GM12878 (cell line): ENCODE results near the gene TRAPPC2B. TPM values are rescaled to one million over a fixed set of nuclear protein-coding genes. Genes with fewer than 3 reads are reported as not detected.

ENCODE experiments used
- BRCA1 ChIP-seq: IDR thresholded peaks from 2 replicates; pipeline ENCODE4 v1.6.1; 2011; ENCODE audit warnings: low read depth, low read length, improper control_type of control experiment
- CBX3 ChIP-seq: fragments of 200-600 bp; sonication (generic); IDR thresholded peaks from 2 replicates; pipeline ENCODE4 v1.6.1; 2016; ENCODE audit warnings: low read depth, borderline replicate concordance
- CREB1 ChIP-seq: IDR thresholded peaks from 2 replicates; pipeline ENCODE4 v1.6.1; 2012; ENCODE audit warnings: low read depth, mild to moderate bottlenecking, inconsistent platforms
- CREM ChIP-seq: IDR thresholded peaks from 2 replicates; pipeline ENCODE4 v1.6.1; 2014; ENCODE audit warnings: antibody characterized with exemption, low read depth
- EGR1 ChIP-seq, 2 experiments: IDR thresholded peaks; 1 replicate in 1 of 2; 2 replicates in 1 of 2; pipeline ENCODE4 v1.6.1; 2011 to 2012; ENCODE audit warnings: low read depth in 2 of 2, low read length in 2 of 2, borderline replicate concordance in 1 of 2, mild to moderate bottlenecking in 1 of 2, moderate library complexity in 1 of 2
- EP300 ChIP-seq, 2 experiments: fragments of 150-350 bp in 1 of 2; IDR thresholded peaks; 2 replicates each; pipeline ENCODE4 v1.6.1; 2011 to 2012; ENCODE audit warnings: low read depth in 2 of 2, low read length in 2 of 2, borderline replicate concordance in 1 of 2, improper control_type of control experiment in 1 of 2, inconsistent platforms in 1 of 2; ENCODE audit not compliant: control insufficient read depth in 1 of 2
- ESRRA ChIP-seq: IDR thresholded peaks from 2 replicates; pipeline ENCODE4 v1.6.1; 2012; ENCODE audit warnings: mild to moderate bottlenecking, low read length, improper control_type of control experiment
- EZH2 ChIP-seq: IDR thresholded peaks from 2 replicates; pipeline ENCODE4 v1.6.1; 2012; ENCODE audit warnings: low read depth, mild to moderate bottlenecking, control low read depth, inconsistent platforms, low read length, borderline replicate concordance; ENCODE audit not compliant: control insufficient read depth
- GATAD2B ChIP-seq: fragments of 450-650 bp; conservative IDR thresholded peaks from 2 replicates; pipeline ENCODE4 v1.6.1; 2017; ENCODE audit warnings: low read depth, mild to moderate bottlenecking, moderate library complexity
- HCFC1 ChIP-seq: fragments of 150-350 bp; IDR thresholded peaks from 2 replicates; pipeline ENCODE4 v1.6.1; 2014; ENCODE audit warnings: low read length
- HDGF ChIP-seq: fragments of 450-650 bp; IDR thresholded peaks from 2 replicates; pipeline ENCODE4 v1.6.1; 2016; ENCODE audit warnings: antibody characterized with exemption
- KAT2A ChIP-seq: conservative IDR thresholded peaks from 2 replicates; pipeline ENCODE4 v1.6.1; 2011; ENCODE audit warnings: low read depth, low read length; ENCODE audit not compliant: control insufficient read depth
- NR2C2 ChIP-seq: IDR thresholded peaks from 2 replicates; pipeline ENCODE4 v1.6.1; 2011; ENCODE audit warnings: borderline replicate concordance, low read depth; ENCODE audit not compliant: control insufficient read depth, insufficient read length
- NRF1 ChIP-seq: conservative IDR thresholded peaks from 2 replicates; pipeline ENCODE4 v1.6.1; 2011; ENCODE audit warnings: mild to moderate bottlenecking, low read depth, low read length, improper control_type of control experiment
- PML ChIP-seq: IDR thresholded peaks from 2 replicates; pipeline ENCODE4 v1.6.1; 2012; ENCODE audit warnings: low read length, inconsistent platforms
- POLR2A ChIP-seq: IDR thresholded peaks from 2 replicates; pipeline ENCODE4 v1.6.1; 2011; ENCODE audit warnings: low read depth, mild to moderate bottlenecking, low read length
- POLR2AphosphoS5 ChIP-seq: IDR thresholded peaks from 2 replicates; pipeline ENCODE4 v1.6.1; 2011; ENCODE audit warnings: mild to moderate bottlenecking, low read length, inconsistent platforms
- RBBP5 ChIP-seq: fragments of 200-600 bp; sonication (generic); conservative IDR thresholded peaks from 2 replicates; pipeline ENCODE4 v1.6.1; 2016
- SIN3A ChIP-seq: IDR thresholded peaks from 2 replicates; pipeline ENCODE4 v1.6.1; 2012; ENCODE audit warnings: low read depth, low read length, improper control_type of control experiment
- SMAD5 ChIP-seq: IDR thresholded peaks from 2 replicates; pipeline ENCODE4 v1.6.1; 2016; ENCODE audit warnings: antibody characterized with exemption, low read depth
- TCF12 ChIP-seq: IDR thresholded peaks from 2 replicates; pipeline ENCODE4 v1.6.1; 2011; ENCODE audit warnings: low read depth, mild to moderate bottlenecking, low read length
- YY1 ChIP-seq: IDR thresholded peaks from 2 replicates; pipeline ENCODE4 v1.6.1; 2011; ENCODE audit warnings: low read depth, mild to moderate bottlenecking, low read length
- ZZZ3 ChIP-seq: IDR thresholded peaks from 2 replicates; pipeline ENCODE4 v1.6.1; 2011; ENCODE audit warnings: low read depth; ENCODE audit not compliant: control insufficient read depth, insufficient read length
- polyA plus RNA-seq, 11 experiments: library from polyadenylated mRNA; depleted of rRNA in 4 of 11; unstranded in 6 of 11; stranded (reverse) in 5 of 11; fragments of >200 nt; fragmentation: Nextera tagmentation in 4 of 11; fragmentation: Illumina TruSeq in 1 of 11; extraction: Ambion mirVana in 4 of 11; extraction: Trizol in 1 of 11; gene quantifications; 1 replicate in 1 of 11; 2 replicates in 10 of 11; pipeline versions ENCODE4 v1.2.1 to v1.2.3, GENCODE V29; 2011 to 2016; ENCODE audit warnings: inconsistent platforms in 2 of 11, missing spikeins in 2 of 11, low read depth in 1 of 11
- total RNA-seq, 4 experiments: library from RNA; depleted of rRNA in 3 of 4; stranded (reverse); fragments of >200 nt in 3 of 4; fragmentation: Illumina TruSeq in 1 of 4; extraction: Trizol in 1 of 4; gene quantifications; 2 replicates each; pipeline versions ENCODE4 v1.2.1 to v1.2.3, GENCODE V29; 2013 to 2021
- TF ChIP-seq, protein P1 (sequence below): IDR thresholded peaks from 2 replicates; pipeline ENCODE4 v1.6.1; 2012; ENCODE audit warnings: low read depth, low read length, improper control_type of control experiment
- TF ChIP-seq, protein P2 (sequence below): IDR thresholded peaks from 2 replicates; pipeline ENCODE4 v1.6.1; 2011; ENCODE audit warnings: low read depth, low read length, improper control_type of control experiment, borderline replicate concordance
- TF ChIP-seq, protein P3 (sequence below): fragments of 450-650 bp; IDR thresholded peaks from 2 replicates; pipeline ENCODE4 v1.6.1; 2014; ENCODE audit warnings: mild to moderate bottlenecking
- TF ChIP-seq, protein P4 (sequence below): fragments of 450-650 bp; conservative IDR thresholded peaks from 2 replicates; pipeline ENCODE4 v1.6.1; 2017; ENCODE audit warnings: mild to moderate bottlenecking, moderate library complexity

The TRAPPC2B gene
- total and polyA plus RNA-seq, 10 of the 15 experiments (the other 5 are each of a cell fraction or from before 2014, with no cell fraction given), result 10.6 to 86.4 (median 25.6) TPM

DNA sequence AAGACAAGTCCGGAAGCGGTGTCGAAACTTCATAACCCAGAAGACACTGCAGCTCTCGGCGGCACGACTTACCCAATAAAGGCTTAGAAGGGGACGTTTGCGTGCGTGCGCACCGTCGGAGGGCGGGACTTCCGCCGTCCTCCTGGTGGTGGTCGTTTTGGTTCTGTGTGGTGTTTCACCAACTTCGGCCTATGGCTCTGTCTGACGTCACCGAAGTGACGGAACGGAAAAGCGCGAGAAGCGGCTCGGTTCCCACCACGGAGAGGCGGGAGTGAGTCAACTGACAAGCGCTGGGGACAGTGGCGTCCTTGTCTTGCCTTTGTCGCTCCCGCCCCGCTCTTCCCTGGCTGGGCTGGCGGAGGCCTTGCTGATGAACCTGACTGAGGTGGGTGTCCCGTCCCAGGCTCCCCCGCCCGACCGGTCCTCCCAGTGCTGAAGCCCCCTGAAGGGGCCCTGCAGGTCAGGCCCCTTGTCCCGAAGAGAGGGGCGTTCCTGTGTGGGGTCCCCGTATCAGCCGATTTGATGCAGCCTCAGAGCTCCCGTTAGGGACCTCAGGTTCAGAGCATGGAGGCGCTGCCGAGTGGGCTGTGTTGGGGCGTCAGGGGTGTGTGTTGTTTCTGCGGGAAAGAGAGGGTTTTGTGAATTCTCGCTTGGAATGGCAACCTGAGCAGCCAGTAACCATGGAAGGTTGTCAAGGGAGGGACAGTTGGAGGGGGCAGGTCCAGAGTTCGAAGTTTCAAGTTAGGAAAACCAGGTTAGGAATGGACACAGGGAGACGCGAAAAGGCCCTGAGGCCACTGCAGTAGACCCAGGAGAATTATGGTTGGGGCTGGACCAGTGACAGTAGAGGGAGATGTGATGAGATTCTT lies 26.6 kb downstream of the TRAPPC2B start, which contains the start of gene ZNF548 (continued):
- no peak for TF ChIP-seq EP300 (IDR thresholded peaks at IDR 0.05; ENCODE audit: borderline replicate concordance in 1 of 2, control insufficient read depth in 1 of 2, low read depth in 2 of 2, low read length in 2 of 2)
- no peak for TF ChIP-seq SMAD5
- TF ChIP-seq NR2C2, result no peak
- TF ChIP-seq, protein P1, sequence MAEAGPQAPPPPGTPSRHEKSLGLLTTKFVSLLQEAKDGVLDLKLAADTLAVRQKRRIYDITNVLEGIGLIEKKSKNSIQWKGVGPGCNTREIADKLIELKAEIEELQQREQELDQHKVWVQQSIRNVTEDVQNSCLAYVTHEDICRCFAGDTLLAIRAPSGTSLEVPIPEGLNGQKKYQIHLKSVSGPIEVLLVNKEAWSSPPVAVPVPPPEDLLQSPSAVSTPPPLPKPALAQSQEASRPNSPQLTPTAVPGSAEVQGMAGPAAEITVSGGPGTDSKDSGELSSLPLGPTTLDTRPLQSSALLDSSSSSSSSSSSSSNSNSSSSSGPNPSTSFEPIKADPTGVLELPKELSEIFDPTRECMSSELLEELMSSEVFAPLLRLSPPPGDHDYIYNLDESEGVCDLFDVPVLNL, result no peak
- 0 out of 2 replicates have a peak, but pooled peaks have one; percentile 12 for TF ChIP-seq TCF12
- TF ChIP-seq POLR2A, result peak; percentile 84
- TF ChIP-seq POLR2AphosphoS5, result peak; percentile 71; the same call in 1 of the 2 replicates
- TF ChIP-seq ESRRA, result peak; percentile 31; the same call in 1 of the 2 replicates
- TF ChIP-seq HCFC1, result peak; percentile 95
- no peak for TF ChIP-seq HDGF
- TF ChIP-seq BRCA1, result peak; percentile 44; the same call in 1 of the 2 replicates
- no peak for TF ChIP-seq RBBP5
- TF ChIP-seq YY1, result peak; percentile 52; the same call in 1 of the 2 replicates
- TF ChIP-seq EGR1 (IDR thresholded peaks at IDR 0.05; ENCODE audit: borderline replicate concordance in 1 of 2, low read depth in 2 of 2, low read length in 2 of 2), result peak in 1 of 2 experiments; percentile 93; a peak in 1 of 3 replicates
- 0 out of 2 replicates have a peak, but pooled peaks have one; percentile 25 for TF ChIP-seq GATAD2B
- TF ChIP-seq CREB1, result peak; percentile 99
- TF ChIP-seq, protein P2, sequence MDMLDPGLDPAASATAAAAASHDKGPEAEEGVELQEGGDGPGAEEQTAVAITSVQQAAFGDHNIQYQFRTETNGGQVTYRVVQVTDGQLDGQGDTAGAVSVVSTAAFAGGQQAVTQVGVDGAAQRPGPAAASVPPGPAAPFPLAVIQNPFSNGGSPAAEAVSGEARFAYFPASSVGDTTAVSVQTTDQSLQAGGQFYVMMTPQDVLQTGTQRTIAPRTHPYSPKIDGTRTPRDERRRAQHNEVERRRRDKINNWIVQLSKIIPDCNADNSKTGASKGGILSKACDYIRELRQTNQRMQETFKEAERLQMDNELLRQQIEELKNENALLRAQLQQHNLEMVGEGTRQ, result no peak
- TF ChIP-seq SIN3A, result peak; percentile 51; the same call in 1 of the 2 replicates
- TF ChIP-seq KAT2A, result no peak
- no peak for TF ChIP-seq ZZZ3
- TF ChIP-seq, protein P3, sequence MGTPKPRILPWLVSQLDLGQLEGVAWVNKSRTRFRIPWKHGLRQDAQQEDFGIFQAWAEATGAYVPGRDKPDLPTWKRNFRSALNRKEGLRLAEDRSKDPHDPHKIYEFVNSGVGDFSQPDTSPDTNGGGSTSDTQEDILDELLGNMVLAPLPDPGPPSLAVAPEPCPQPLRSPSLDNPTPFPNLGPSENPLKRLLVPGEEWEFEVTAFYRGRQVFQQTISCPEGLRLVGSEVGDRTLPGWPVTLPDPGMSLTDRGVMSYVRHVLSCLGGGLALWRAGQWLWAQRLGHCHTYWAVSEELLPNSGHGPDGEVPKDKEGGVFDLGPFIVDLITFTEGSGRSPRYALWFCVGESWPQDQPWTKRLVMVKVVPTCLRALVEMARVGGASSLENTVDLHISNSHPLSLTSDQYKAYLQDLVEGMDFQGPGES, result peak; percentile 10; the same call in 1 of the 2 replicates
- TF ChIP-seq PML, result no peak
- TF ChIP-seq, protein P4, sequence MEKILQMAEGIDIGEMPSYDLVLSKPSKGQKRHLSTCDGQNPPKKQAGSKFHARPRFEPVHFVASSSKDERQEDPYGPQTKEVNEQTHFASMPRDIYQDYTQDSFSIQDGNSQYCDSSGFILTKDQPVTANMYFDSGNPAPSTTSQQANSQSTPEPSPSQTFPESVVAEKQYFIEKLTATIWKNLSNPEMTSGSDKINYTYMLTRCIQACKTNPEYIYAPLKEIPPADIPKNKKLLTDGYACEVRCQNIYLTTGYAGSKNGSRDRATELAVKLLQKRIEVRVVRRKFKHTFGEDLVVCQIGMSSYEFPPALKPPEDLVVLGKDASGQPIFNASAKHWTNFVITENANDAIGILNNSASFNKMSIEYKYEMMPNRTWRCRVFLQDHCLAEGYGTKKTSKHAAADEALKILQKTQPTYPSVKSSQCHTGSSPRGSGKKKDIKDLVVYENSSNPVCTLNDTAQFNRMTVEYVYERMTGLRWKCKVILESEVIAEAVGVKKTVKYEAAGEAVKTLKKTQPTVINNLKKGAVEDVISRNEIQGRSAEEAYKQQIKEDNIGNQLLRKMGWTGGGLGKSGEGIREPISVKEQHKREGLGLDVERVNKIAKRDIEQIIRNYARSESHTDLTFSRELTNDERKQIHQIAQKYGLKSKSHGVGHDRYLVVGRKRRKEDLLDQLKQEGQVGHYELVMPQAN, result peak; percentile 44; the same call in 1 of the 2 replicates
- TF ChIP-seq CREM, result peak; percentile 98
- TF ChIP-seq NRF1, result peak; percentile 40
- no peak for TF ChIP-seq CBX3
- no peak for TF ChIP-seq EZH2
